K562 (cell line): ENCODE data around the gene MVK. TPM values are rescaled to one million over a fixed set of nuclear protein-coding genes. Genes with fewer than 3 reads are reported as not detected.

Experiments
- ATAC-seq: fragments of 200-7000 bp; cut with Tn5 transposase; 3 replicates; pipeline ENCODE4 v1.9.1; 2020; ENCODE audit warnings: moderate library complexity
- BruUV-seq: library from RNA; stranded (reverse); fragments of 400-500 nt; replicated peaks from 2 replicates; lab custom pipeline; 2021; lab: Mats Ljungman, UMichigan
- CTCF ChIA-PET: fragments of 300-600 bp; formaldehyde crosslinking; extraction: SDS; loops from one replicate; lab custom pipeline; 2021; ENCODE audit warnings: low intra/inter-chr PET ratio; lab: Yijun Ruan, JAX
- POLR2A ChIA-PET: fragments of 300-600, 350-650 bp; sonication (Branson Sonifier 250); formaldehyde crosslinking; extraction: SDS; loops from one replicate; lab custom pipeline; 2021; ENCODE audit warnings: antibody characterized with exemption, inconsistent platforms; lab: Yijun Ruan, JAX
- DNase-seq, 4 experiments: peaks; one replicate each; pipeline versions ENCODE4 v3.0.0 to v3.0.0-alpha.2; 2011 to 2018; ENCODE audit warnings: low spot score in 3 of 4, mixed read lengths in 3 of 4; ENCODE audit errors: extremely low read depth in 1 of 4
- FAIRE-seq: peaks from 2 replicates; lab custom pipeline; 2011; peaks lifted over from hg19 to GRCh38; lab: Jason Lieb, UNC
- H2AFZ ChIP-seq: 2 replicates; pipeline ENCODE4 v1.6.0; 2011; ENCODE audit warnings: low read depth, low read length, control low read depth, inconsistent platforms
- H3K27ac ChIP-seq: fragments of 200-600 bp; 3 replicates; pipeline ENCODE4 v1.8.0; 2011; ENCODE audit warnings: low read depth, mild to moderate bottlenecking, control low read depth, inconsistent platforms, low read length, moderate library complexity, mixed read lengths; ENCODE audit errors: extremely low read depth
- H3K27me3 ChIP-seq, 2 experiments: fragments of 300-600 bp in 1 of 2; 2 replicates in 1 of 2; 3 replicates in 1 of 2; pipeline versions ENCODE4 v1.6.0 to v1.8.0; 2011; ENCODE audit warnings: inconsistent platforms in 2 of 2, low read length in 2 of 2, mild to moderate bottlenecking in 1 of 2, mixed read lengths in 1 of 2, moderate library complexity in 1 of 2; ENCODE audit not compliant: control insufficient read depth in 2 of 2, insufficient read depth in 2 of 2
- H3K36me3 ChIP-seq: fragments of 300-600 bp; 3 replicates; pipeline ENCODE4 v1.8.0; 2011; ENCODE audit warnings: mild to moderate bottlenecking, low read length, inconsistent platforms; ENCODE audit not compliant: control insufficient read depth, insufficient read depth
- H3K4me1 ChIP-seq, 2 experiments: fragments of 200-600 bp in 1 of 2; replicated peaks in 1 of 2; 2 replicates in 1 of 2; 3 replicates in 1 of 2; pipeline versions ENCODE4 v1.5.1 to v1.8.0; 2011; ENCODE audit warnings: inconsistent platforms in 2 of 2, low read length in 2 of 2, mild to moderate bottlenecking in 1 of 2, mixed read lengths in 1 of 2, moderate library complexity in 1 of 2; ENCODE audit not compliant: control insufficient read depth in 2 of 2, insufficient read depth in 2 of 2
- H3K4me2 ChIP-seq: 2 replicates; pipeline ENCODE4 v1.6.1; 2011; ENCODE audit warnings: low read length, control low read depth, inconsistent platforms, mixed read lengths; ENCODE audit not compliant: insufficient read depth
- H3K4me3 ChIP-seq: fragments of 200-600 bp; sonication (generic), shearing (Covaris generic); 2 replicates; pipeline ENCODE4 v1.5.1; 2016; ENCODE audit warnings: control low read depth, inconsistent platforms
- H3K79me2 ChIP-seq: fragments of 200-600 bp; 3 replicates; pipeline ENCODE4 v1.8.0; 2011; ENCODE audit warnings: low read length, inconsistent platforms; ENCODE audit not compliant: control insufficient read depth, insufficient read depth
- H3K9ac ChIP-seq, 2 experiments: 2 replicates each; pipeline versions ENCODE4 v1.6.0 to v1.6.1; 2011; ENCODE audit warnings: low read depth in 2 of 2, low read length in 2 of 2, control low read depth in 1 of 2, inconsistent platforms in 1 of 2, mild to moderate bottlenecking in 1 of 2, mixed read lengths in 1 of 2; ENCODE audit not compliant: insufficient read depth in 1 of 2
- H3K9me1 ChIP-seq: one replicate; pipeline ENCODE4 v1.6.0; 2011; ENCODE audit warnings: inconsistent platforms, mild to moderate bottlenecking, low read length, moderate library complexity; ENCODE audit not compliant: control insufficient read depth, insufficient read depth
- H3K9me3 ChIP-seq: replicated peaks from 2 replicates; pipeline ENCODE4 v1.5.1; 2011; ENCODE audit warnings: low read depth, low read length, inconsistent platforms; ENCODE audit not compliant: control insufficient read depth, insufficient read depth
- H4K20me1 ChIP-seq: replicated peaks from 2 replicates; pipeline ENCODE4 v1.6.1; 2011; ENCODE audit warnings: low read length, inconsistent platforms, mixed read lengths; ENCODE audit not compliant: control insufficient read depth, insufficient read depth
- ASH1L ChIP-seq: fragments of 450-650 bp; IDR thresholded peaks from 2 replicates; pipeline ENCODE4 v1.6.1; 2018; ENCODE audit warnings: borderline replicate concordance, mild to moderate bottlenecking, low read depth; ENCODE audit not compliant: partially characterized antibody
- BCOR ChIP-seq: fragments of 450-650 bp; IDR thresholded peaks from 2 replicates; pipeline ENCODE4 v1.6.1; 2016
- BHLHE40 ChIP-seq: IDR thresholded peaks from 2 replicates; pipeline ENCODE4 v1.6.1; 2011; ENCODE audit warnings: low read length, improper control_type of control experiment
- CSDE1 ChIP-seq, 2 experiments: fragments of 450-650 bp; IDR thresholded peaks; 2 replicates each; pipeline ENCODE4 v1.6.1; 2016; ENCODE audit warnings: mild to moderate bottlenecking in 1 of 2
- HDAC2 ChIP-seq: fragments of 450-650 bp; IDR thresholded peaks from 2 replicates; pipeline ENCODE4 v1.6.1; 2016; ENCODE audit warnings: mild to moderate bottlenecking
- HDGF ChIP-seq: fragments of 450-650 bp; IDR thresholded peaks from 2 replicates; pipeline ENCODE4 v1.6.1; 2016
- OTX1 ChIP-seq: fragments of 450-650 bp; formaldehyde crosslinking; IDR thresholded peaks from 2 replicates; pipeline ENCODE4 v1.4.0; 2022; ENCODE audit warnings: mild to moderate bottlenecking
- POLR2AphosphoS5 ChIP-seq: IDR thresholded peaks from 2 replicates; pipeline ENCODE4 v1.6.1; 2011; ENCODE audit warnings: mild to moderate bottlenecking, low read depth, low read length, moderate library complexity; ENCODE audit not compliant: control insufficient read depth, insufficient read depth
- SMC3 ChIP-seq: conservative IDR thresholded peaks from 2 replicates; pipeline ENCODE4 v1.6.1; 2011; ENCODE audit warnings: low read depth, low read length, improper control_type of control experiment; ENCODE audit not compliant: insufficient read depth
- SRSF9 ChIP-seq: fragments of 200-400 bp; formaldehyde crosslinking; IDR thresholded peaks from 2 replicates; pipeline ENCODE4 v1.6.1; 2017; ENCODE audit warnings: low read depth, low read length, borderline replicate concordance
- TSC22D4 ChIP-seq: fragments of 450-650 bp; IDR thresholded peaks from 2 replicates; pipeline ENCODE4 v1.6.1; 2016; ENCODE audit warnings: missing genetic modification characterization, missing biosample characterization, control low read depth
- ZNF217 ChIP-seq: sonication (generic); formaldehyde crosslinking; IDR thresholded peaks from 2 replicates; pipeline ENCODE4 v1.8.0; 2022; ENCODE audit warnings: mild to moderate bottlenecking, missing genetic modification reagents
- WGBS: fragments of 100-300 bp; shearing (Covaris generic); methylation state at CpG from one replicate; pipeline ENCODE4 v1.1.6; 2016; ENCODE audit warnings: low coverage, mixed read lengths; ENCODE audit not compliant: insufficient coverage; ENCODE audit errors: missing lambda C conversion rate; 5-methylcytosine and 5-hydroxymethylcytosine counted together
- in situ Hi-C: fragments of 300-500 bp; cut with MboI; formaldehyde crosslinking; loops from 4 replicates; pipeline ENCODE4 v1.15.0; 2018; ENCODE audit warnings: inconsistent platforms, mixed read lengths
- intact Hi-C: fragments of 100-400 bp; cut with micrococcal nuclease; formaldehyde crosslinking; loops from 2 replicates; pipeline ENCODE4 v1.14.2; 2022
- polyA plus RNA-seq, 8 experiments: library from polyadenylated mRNA; depleted of rRNA in 4 of 8; stranded (reverse) in 5 of 8; unstranded in 3 of 8; fragments of >200 nt; fragmentation: Nextera tagmentation in 2 of 8; fragmentation: Illumina TruSeq in 1 of 8; extraction: Ambion mirVana in 2 of 8; extraction: Trizol in 1 of 8; gene quantifications; 2 replicates each; pipeline versions ENCODE4 v1.2.1 to v1.2.3, GENCODE V29; 2011 to 2014; ENCODE audit warnings: inconsistent platforms in 1 of 8, missing spikeins in 1 of 8
- total RNA-seq, 7 experiments: library from RNA; depleted of rRNA in 6 of 7; stranded (reverse); fragments of >200 nt in 6 of 7; fragmentation: Illumina TruSeq in 2 of 7; extraction: Trizol in 2 of 7; gene quantifications; 2 replicates each; pipeline versions ENCODE4 v1.2.1 to v1.2.3, GENCODE V29; 2011 to 2021; ENCODE audit warnings: low replicate concordance in 1 of 7
- TF ChIP-seq, protein P1 (sequence below), 3 experiments: fragments of 200-800 bp in 1 of 3; fragments of 250-450 bp in 1 of 3; fragments of 450-650 bp in 1 of 3; sonication (Bioruptor Pico) in 1 of 3; sonication (Bioruptor generic) in 1 of 3; formaldehyde crosslinking in 1 of 3; IDR thresholded peaks; 2 replicates each; pipeline versions ENCODE4 v1.6.1 to v1.8.0; 2016 to 2022; ENCODE audit warnings: mild to moderate bottlenecking in 2 of 3, missing genetic modification characterization in 2 of 3, missing compliant biosample characterization in 1 of 3, moderate library complexity in 1 of 3
- TF ChIP-seq, protein P2 (sequence below): fragments of 250-450 bp; sonication (Bioruptor Pico); IDR thresholded peaks from 2 replicates; pipeline ENCODE4 v1.9.0; 2021; ENCODE audit warnings: mild to moderate bottlenecking
- TF ChIP-seq, protein P3 (sequence below): sonication (generic); formaldehyde crosslinking; IDR thresholded peaks from 2 replicates; pipeline ENCODE4 v1.8.0; 2022; ENCODE audit warnings: missing genetic modification reagents, mild to moderate bottlenecking, borderline replicate concordance
- TF ChIP-seq, protein P4 (sequence below): fragments of 250-450 bp; sonication (Bioruptor Pico); IDR thresholded peaks from 2 replicates; pipeline ENCODE4 v1.8.0; 2022; ENCODE audit warnings: moderate library complexity, mild to moderate bottlenecking, inconsistent platforms

Gene MVK
- total and polyA plus RNA-seq, 9 of the 15 experiments (the other 6 are each of a cell fraction or from before 2014, with no cell fraction given): 0.41 to 33.6 (median 18.8) TPM

DNA sequence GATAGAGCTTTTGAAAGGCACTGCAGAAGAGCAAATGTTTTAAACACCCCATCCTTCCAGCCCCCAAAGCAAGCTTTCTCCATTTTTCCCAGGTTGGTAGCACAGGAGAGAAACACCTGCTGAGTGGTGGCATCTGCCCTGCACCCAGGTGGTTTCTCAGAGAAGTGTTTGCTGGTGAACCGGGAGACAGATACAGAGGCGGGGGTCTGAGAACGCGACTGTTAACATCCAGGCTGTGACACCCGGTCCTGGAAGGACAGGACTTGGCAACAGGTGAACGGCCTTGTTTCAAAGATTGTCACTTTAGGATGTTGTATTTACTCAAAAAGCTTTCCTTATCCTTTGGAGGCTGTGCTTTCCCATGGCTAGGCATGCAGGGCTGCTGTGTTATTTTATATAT, 18.8 kb upstream of the MVK start:
- CTCF ChIA-PET: no interaction called here
- DNase-seq: no peak
- BruUV-seq: no TSS peak

More for the DNA sequence above, 18.8 kb upstream of the MVK start:
- H3K27ac ChIP-seq: no peak overlapping the region
- H3K9me3 ChIP-seq: no peaks in the 10 kb centered on the region
- no peaks in the 10 kb centered on the region for H3K79me2 ChIP-seq
- FAIRE-seq (no peak), ATAC-seq (no peak)
- H3K4me2 ChIP-seq: no peak overlapping the region
- 15% methylated on average over 6 of the region's 6 CpGs for WGBS
- H2AFZ ChIP-seq: no peak overlapping the region
- intact Hi-C loops (no loop called here), in situ Hi-C loops (no loop called here)
- no peaks in the 10 kb centered on the region; a peak in 1 of 5 replicates for H3K4me1 ChIP-seq
- no peak overlapping the region for H3K4me3 ChIP-seq
- H4K20me1 ChIP-seq: peaks cover 19% of the 10 kb centered on the region
- TF ChIP-seq ZNF217 (CRISPR knock-in tag): no peak
- TF ChIP-seq SMC3: no peak
- TF ChIP-seq OTX1 (CRISPR knock-in tag): no peak
- TF ChIP-seq, protein P1, sequence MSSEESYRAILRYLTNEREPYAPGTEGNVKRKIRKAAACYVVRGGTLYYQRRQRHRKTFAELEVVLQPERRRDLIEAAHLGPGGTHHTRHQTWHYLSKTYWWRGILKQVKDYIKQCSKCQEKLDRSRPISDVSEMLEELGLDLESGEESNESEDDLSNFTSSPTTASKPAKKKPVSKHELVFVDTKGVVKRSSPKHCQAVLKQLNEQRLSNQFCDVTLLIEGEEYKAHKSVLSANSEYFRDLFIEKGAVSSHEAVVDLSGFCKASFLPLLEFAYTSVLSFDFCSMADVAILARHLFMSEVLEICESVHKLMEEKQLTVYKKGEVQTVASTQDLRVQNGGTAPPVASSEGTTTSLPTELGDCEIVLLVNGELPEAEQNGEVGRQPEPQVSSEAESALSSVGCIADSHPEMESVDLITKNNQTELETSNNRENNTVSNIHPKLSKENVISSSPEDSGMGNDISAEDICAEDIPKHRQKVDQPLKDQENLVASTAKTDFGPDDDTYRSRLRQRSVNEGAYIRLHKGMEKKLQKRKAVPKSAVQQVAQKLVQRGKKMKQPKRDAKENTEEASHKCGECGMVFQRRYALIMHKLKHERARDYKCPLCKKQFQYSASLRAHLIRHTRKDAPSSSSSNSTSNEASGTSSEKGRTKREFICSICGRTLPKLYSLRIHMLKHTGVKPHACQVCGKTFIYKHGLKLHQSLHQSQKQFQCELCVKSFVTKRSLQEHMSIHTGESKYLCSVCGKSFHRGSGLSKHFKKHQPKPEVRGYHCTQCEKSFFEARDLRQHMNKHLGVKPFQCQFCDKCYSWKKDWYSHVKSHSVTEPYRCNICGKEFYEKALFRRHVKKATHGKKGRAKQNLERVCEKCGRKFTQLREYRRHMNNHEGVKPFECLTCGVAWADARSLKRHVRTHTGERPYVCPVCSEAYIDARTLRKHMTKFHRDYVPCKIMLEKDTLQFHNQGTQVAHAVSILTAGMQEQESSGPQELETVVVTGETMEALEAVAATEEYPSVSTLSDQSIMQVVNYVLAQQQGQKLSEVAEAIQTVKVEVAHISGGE (CRISPR knock-in tag; IDR thresholded peaks at IDR 0.05): no peak
- no peak for TF ChIP-seq CSDE1 (IDR thresholded peaks at IDR 0.05)
- TF ChIP-seq BCOR: no peak
- TF ChIP-seq POLR2AphosphoS5: no peak
- TF ChIP-seq, protein P2, sequence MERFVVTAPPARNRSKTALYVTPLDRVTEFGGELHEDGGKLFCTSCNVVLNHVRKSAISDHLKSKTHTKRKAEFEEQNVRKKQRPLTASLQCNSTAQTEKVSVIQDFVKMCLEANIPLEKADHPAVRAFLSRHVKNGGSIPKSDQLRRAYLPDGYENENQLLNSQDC: no peak
- TF ChIP-seq TSC22D4 (tag): no peak
- TF ChIP-seq HDGF: no peak
- TF ChIP-seq, protein P3, sequence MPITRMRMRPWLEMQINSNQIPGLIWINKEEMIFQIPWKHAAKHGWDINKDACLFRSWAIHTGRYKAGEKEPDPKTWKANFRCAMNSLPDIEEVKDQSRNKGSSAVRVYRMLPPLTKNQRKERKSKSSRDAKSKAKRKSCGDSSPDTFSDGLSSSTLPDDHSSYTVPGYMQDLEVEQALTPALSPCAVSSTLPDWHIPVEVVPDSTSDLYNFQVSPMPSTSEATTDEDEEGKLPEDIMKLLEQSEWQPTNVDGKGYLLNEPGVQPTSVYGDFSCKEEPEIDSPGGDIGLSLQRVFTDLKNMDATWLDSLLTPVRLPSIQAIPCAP (CRISPR knock-in tag): no peak
- no peak for TF ChIP-seq SRSF9
- no peak for TF ChIP-seq HDAC2
- TF ChIP-seq ASH1L: no peak
- TF ChIP-seq, protein P4, sequence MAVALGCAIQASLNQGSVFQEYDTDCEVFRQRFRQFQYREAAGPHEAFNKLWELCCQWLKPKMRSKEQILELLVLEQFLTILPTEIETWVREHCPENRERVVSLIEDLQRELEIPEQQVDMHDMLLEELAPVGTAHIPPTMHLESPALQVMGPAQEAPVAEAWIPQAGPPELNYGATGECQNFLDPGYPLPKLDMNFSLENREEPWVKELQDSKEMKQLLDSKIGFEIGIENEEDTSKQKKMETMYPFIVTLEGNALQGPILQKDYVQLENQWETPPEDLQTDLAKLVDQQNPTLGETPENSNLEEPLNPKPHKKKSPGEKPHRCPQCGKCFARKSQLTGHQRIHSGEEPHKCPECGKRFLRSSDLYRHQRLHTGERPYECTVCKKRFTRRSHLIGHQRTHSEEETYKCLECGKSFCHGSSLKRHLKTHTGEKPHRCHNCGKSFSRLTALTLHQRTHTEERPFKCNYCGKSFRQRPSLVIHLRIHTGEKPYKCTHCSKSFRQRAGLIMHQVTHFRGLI (CRISPR knock-in tag): no peak
- no peak for TF ChIP-seq BHLHE40
- no peaks in the 10 kb centered on the region; the same call in 2 of the 3 replicates for H3K36me3 ChIP-seq
- POLR2A ChIA-PET: interaction anchor here (0.7 to 2.7 kb wide), 5 partner anchors 9 to 275 kb away, joined by 3 to 9 read pairs (median 3); no protein-coding TSS in a partner anchor
- peaks cover 3% of the 10 kb centered on the region for H3K9me1 ChIP-seq
- H3K9ac ChIP-seq: no peak overlapping the region
- peaks cover 31 to 43% of the 10 kb centered on the region in 2 experiments for H3K27me3 ChIP-seq
